ENCODE results near the gene AS3MT. TPM values are rescaled to one million over a fixed set of nuclear protein-coding genes. Genes with fewer than 3 reads are reported as not detected.
"Not testable (repeated sequence)": the region's sequence is repeated elsewhere in the genome, so short reads cannot be mapped to it uniquely, and the experiment has no call there.

The AS3MT gene
- 1 to 10 TPM; 5.6 to 6.2 TPM for total RNA-seq

DNA sequence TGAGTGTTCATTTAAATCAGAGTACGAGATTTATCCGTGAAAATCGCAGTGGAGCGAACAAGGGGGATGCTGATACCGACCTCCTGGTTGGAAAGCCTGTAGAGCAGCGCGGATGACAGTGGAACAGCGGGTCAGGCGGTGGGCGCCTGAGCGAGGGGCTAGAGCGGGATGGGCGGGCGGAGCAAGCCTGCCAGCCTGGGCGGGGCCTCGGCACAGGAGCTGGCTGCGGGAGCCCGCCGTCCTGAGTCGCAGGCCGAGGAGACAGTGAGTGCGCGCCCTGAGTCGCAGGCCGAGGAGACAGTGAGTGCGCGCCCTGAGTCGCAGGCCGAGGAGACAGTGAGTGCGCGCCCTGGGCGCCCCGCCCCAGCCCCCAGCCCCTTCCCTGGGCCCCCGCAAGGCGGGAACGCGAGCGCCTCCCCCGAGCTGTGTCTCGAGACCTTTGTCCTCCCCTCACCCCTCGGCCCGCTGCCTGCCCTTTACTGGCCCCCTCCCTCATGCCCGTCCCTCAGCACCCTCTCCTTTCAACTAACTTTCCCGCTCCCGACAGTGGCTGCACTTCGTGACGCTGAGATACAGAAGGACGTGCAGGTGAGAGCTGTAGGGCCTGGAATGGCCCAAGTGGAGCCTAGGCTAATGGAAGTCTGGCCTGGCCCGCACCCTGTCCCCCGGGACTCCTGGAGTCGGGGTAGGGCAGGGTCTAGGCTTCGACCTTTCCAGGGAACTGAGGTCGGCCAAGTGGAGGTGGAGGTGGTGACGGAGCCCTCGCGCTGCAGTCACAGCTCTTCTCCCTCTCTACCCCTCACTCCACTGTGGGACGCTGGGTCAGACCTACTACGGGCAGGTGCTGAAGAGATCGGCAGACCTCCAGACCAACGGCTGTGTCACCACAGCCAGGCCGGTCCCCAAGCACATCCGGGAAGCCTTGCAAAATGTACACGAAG, at the start of gene AS3MT:
Gene AS3MT (plus strand): TSS at position 213 of the 941 bp plus-strand sequence. CDS start 123 bp downstream, at position 336.
- Histone ChIP-seq H3K4me1 (ENCODE audit: control insufficient read depth in 1 of 2, low read depth in 2 of 2) (peaks cover 5 to 11% of the 10 kb centered on the region in 2 donors), H3K27me3 (replicated peaks; ENCODE audit: insufficient read depth) (no peaks in the 10 kb centered on the region), H3K36me3 (no peaks in the 10 kb centered on the region), H3K9me3 (no peaks in the 10 kb centered on the region), H3K4me3 (peak within 1 kb of the TSS; percentile 72), H3K27ac (peak within 1 kb of the TSS in 1 of 2 donors; percentile 15)
- TF ChIP-seq CTCF (IDR thresholded peaks at IDR 0.05) = no peak
- no peak for DNase-seq (ENCODE audit: low spot score)
- ATAC-seq (ENCODE audit: insufficient number of reproducible peaks, low FRiP score, low read depth) = no peak

GRCh38 chr10:102820008-102820407, 49.3 kb upstream of the AS3MT start:
- H3K4me3 ChIP-seq; H3K9me3 ChIP-seq; H3K27me3 ChIP-seq (replicated peaks; ENCODE audit: insufficient read depth); H3K36me3 ChIP-seq; ATAC-seq (ENCODE audit: insufficient number of reproducible peaks, low FRiP score, low read depth); DNase-seq (ENCODE audit: low spot score): not testable (repeated sequence)
- Histone ChIP-seq H3K27ac (peak overlapping the region in 1 of 2 donors; percentile 96), H3K4me1 (ENCODE audit: control insufficient read depth in 1 of 2, low read depth in 2 of 2) (peaks cover 17 to 19% of the 10 kb centered on the region in 2 donors)

- Histone ChIP-seq H3K27ac (no peak overlapping the region), H3K27me3 (replicated peaks; ENCODE audit: insufficient read depth) (no peaks in the 10 kb centered on the region), H3K36me3 (no peaks in the 10 kb centered on the region), H3K4me1 (ENCODE audit: control insufficient read depth in 1 of 2, low read depth in 2 of 2) (no peaks in the 10 kb centered on the region), H3K9me3 (no peaks in the 10 kb centered on the region), H3K4me3 (no peak overlapping the region)
- DNase-seq (ENCODE audit: low spot score) (no peak), ATAC-seq (ENCODE audit: insufficient number of reproducible peaks, low FRiP score, low read depth) (no peak)
- TF ChIP-seq CTCF (IDR thresholded peaks at IDR 0.05) = no peak
Observed at GRCh38 chr10:102822222-102822621, 47.0 kb upstream of the AS3MT start.

DNA sequence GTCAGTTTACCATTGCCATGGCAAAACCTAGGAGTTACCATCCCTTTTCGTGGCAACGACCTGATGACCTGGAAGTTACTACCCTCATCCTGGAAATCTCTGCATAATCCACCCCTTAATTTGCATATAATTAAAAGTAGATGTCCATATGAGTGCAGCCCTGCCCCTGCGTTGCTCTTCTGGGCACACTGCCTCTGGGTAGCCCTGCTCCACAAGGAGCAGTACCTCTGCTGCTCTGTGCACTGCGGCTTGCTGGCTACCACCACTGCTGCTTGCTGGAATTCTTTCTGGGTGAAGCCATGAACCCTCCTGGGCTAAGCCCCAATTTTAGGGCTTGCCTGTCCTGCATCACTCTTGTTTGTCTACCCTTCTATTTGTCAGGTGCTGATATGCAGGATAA, 44.6 kb upstream of the AS3MT start:
- TF ChIP-seq CTCF (IDR thresholded peaks at IDR 0.05) = no peak
- no peaks in the 10 kb centered on the region for H3K27me3 ChIP-seq (replicated peaks; ENCODE audit: insufficient read depth)
- DNase-seq (ENCODE audit: low spot score) (no peak), ATAC-seq (ENCODE audit: insufficient number of reproducible peaks, low FRiP score, low read depth) (no peak)
- no peak overlapping the region for H3K27ac ChIP-seq
- H3K4me3 ChIP-seq = no peak overlapping the region
- no peaks in the 10 kb centered on the region for H3K4me1 ChIP-seq (ENCODE audit: control insufficient read depth in 1 of 2, low read depth in 2 of 2)
- H3K36me3 ChIP-seq = no peaks in the 10 kb centered on the region
- no peaks in the 10 kb centered on the region for H3K9me3 ChIP-seq

- no peak for DNase-seq (ENCODE audit: low spot score)
- ATAC-seq (ENCODE audit: insufficient number of reproducible peaks, low FRiP score, low read depth) = no peak
- no peak for TF ChIP-seq CTCF (IDR thresholded peaks at IDR 0.05)
Observed at GRCh38 chr10:102826148-102826796, 43.0 kb upstream of the AS3MT start.

More at GRCh38 chr10:102826148-102826796, 43.0 kb upstream of the AS3MT start:
- no peaks in the 10 kb centered on the region for H3K36me3 ChIP-seq
- H3K9me3 ChIP-seq = no peaks in the 10 kb centered on the region
- H3K27me3 ChIP-seq (replicated peaks; ENCODE audit: insufficient read depth) = no peaks in the 10 kb centered on the region
- H3K4me3 ChIP-seq = no peak overlapping the region
- H3K4me1 ChIP-seq (ENCODE audit: control insufficient read depth in 1 of 2, low read depth in 2 of 2) = no peaks in the 10 kb centered on the region
- H3K27ac ChIP-seq = no peak overlapping the region

All from thoracic aorta (tissue), 2 donors.